Measurements from ENCODE around the gene YWHAE.
"Not testable (repeated sequence)": the region's sequence is repeated elsewhere in the genome, so short reads cannot be mapped to it uniquely, and the experiment has no call there.

The YWHAE gene

GRCh38 chr17:1325766-1326165 lies 74.3 kb downstream of the YWHAE start:
- no peak for DNase-seq (ENCODE audit: low spot score)

GRCh38 chr17:1324201-1324771 lies 75.7 kb downstream of the YWHAE start:
- no peak for DNase-seq (ENCODE audit: low spot score)

- DNase-seq (ENCODE audit: low spot score), result no peak
These were observed 76.7 kb downstream of the YWHAE start for GRCh38 chr17:1323336-1323735.

- DNase-seq (ENCODE audit: low spot score), result no peak
These were observed 77.5 kb downstream of the YWHAE start for GRCh38 chr17:1322480-1322879.

- no peak for DNase-seq (ENCODE audit: low spot score)
These were observed 78.0 kb downstream of the YWHAE start for GRCh38 chr17:1322014-1322428.

- DNase-seq (ENCODE audit: low spot score), result no peak
These were observed 84.1 kb downstream of the YWHAE start for GRCh38 chr17:1315891-1316403.

GRCh38 chr17:1315409-1315808 lies 84.6 kb downstream of the YWHAE start:
- DNase-seq (ENCODE audit: low spot score), result no peak

GRCh38 chr17:1313270-1314005 lies 86.6 kb downstream of the YWHAE start:
- DNase-seq (ENCODE audit: low spot score), result no peak

- DNase-seq (ENCODE audit: low spot score), result no peak
These were observed 87.7 kb downstream of the YWHAE start for GRCh38 chr17:1312261-1312870.

GRCh38 chr17:1307829-1308228 lies 92.2 kb downstream of the YWHAE start:
- not testable (repeated sequence) for DNase-seq (ENCODE audit: low spot score)

- no peak for DNase-seq (ENCODE audit: low spot score)
These were observed 95.0 kb downstream of the YWHAE start for GRCh38 chr17:1304962-1305563.

- DNase-seq (ENCODE audit: low spot score), result no peak
These were observed 95.5 kb downstream of the YWHAE start for GRCh38 chr17:1304522-1304921.

- DNase-seq (ENCODE audit: low spot score), result no peak
These were observed 97.3 kb downstream of the YWHAE start for GRCh38 chr17:1302761-1303160.

GRCh38 chr17:1301546-1301945 lies 98.5 kb downstream of the YWHAE start:
- DNase-seq (ENCODE audit: low spot score), result no peak

- DNase-seq (ENCODE audit: low spot score), result no peak
These were observed 99.6 kb downstream of the YWHAE start for GRCh38 chr17:1300371-1300905.

- no peak for DNase-seq (ENCODE audit: low spot score)
These were observed 100.3 kb downstream of the YWHAE start for GRCh38 chr17:1299552-1300370.

GRCh38 chr17:1298606-1299005 lies 101.4 kb downstream of the YWHAE start:
- DNase-seq (ENCODE audit: low spot score), result no peak
